HG02973 (cell line): ENCODE measurements around the gene SULT6B1.

Experiments used
- ATAC-seq: cut with Tn5 transposase; IDR thresholded peaks from one replicate; pipeline ENCODE4 v1.9.1; 2021; ENCODE audit warnings: moderate library complexity; ENCODE audit not compliant: unreplicated experiment

The SULT6B1 gene

GRCh38 chr2:37153224-37153623, 35.2 kb downstream of the SULT6B1 start:
- no peak for ATAC-seq

- no peak for ATAC-seq
These were observed 38.7 kb downstream of the SULT6B1 start for GRCh38 chr2:37149626-37150322.

- no peak for ATAC-seq
These were observed 40.1 kb downstream of the SULT6B1 start for GRCh38 chr2:37148325-37148724.

- no peak for ATAC-seq
These were observed 42.4 kb downstream of the SULT6B1 start for GRCh38 chr2:37146062-37146461.

GRCh38 chr2:37143974-37144373, 44.5 kb downstream of the SULT6B1 start:
- ATAC-seq, result no peak

GRCh38 chr2:37142546-37142945, 45.9 kb downstream of the SULT6B1 start:
- no peak for ATAC-seq

GRCh38 chr2:37132914-37133313, 55.6 kb downstream of the SULT6B1 start:
- no peak for ATAC-seq

GRCh38 chr2:37125416-37125815, 63.1 kb downstream of the SULT6B1 start:
- no peak for ATAC-seq

- no peak for ATAC-seq
These were observed 69.3 kb downstream of the SULT6B1 start for GRCh38 chr2:37119157-37119556.
